ENCODE results near the gene FETUB.

FETUB gene

GRCh38 chr3:186636536-186636935, 3.7 kb upstream of the FETUB start:
- no peak for DNase-seq (ENCODE audit: low spot score)

- DNase-seq (ENCODE audit: low spot score): no peak
Observed at GRCh38 chr3:186637686-186638085, 2.5 kb upstream of the FETUB start.

GRCh38 chr3:186638259-186638658, 1.9 kb upstream of the FETUB start:
- no peak for DNase-seq (ENCODE audit: low spot score)

- DNase-seq (ENCODE audit: low spot score): no peak
Observed at GRCh38 chr3:186640473-186640818, 247 bp downstream of the FETUB start.

- DNase-seq (ENCODE audit: low spot score): no peak
Observed at GRCh38 chr3:186640929-186641328, 730 bp downstream of the FETUB start.

GRCh38 chr3:186642014-186642413, 1.8 kb downstream of the FETUB start:
- DNase-seq (ENCODE audit: low spot score): no peak

- DNase-seq (ENCODE audit: low spot score): no peak
Observed at GRCh38 chr3:186643493-186643892, 3.3 kb downstream of the FETUB start.

- DNase-seq (ENCODE audit: low spot score): no peak
Observed at GRCh38 chr3:186644683-186645082, 4.5 kb downstream of the FETUB start.

- no peak for DNase-seq (ENCODE audit: low spot score)
Observed at GRCh38 chr3:186646106-186646505, 5.9 kb downstream of the FETUB start.

GRCh38 chr3:186646841-186647240, 6.6 kb downstream of the FETUB start:
- DNase-seq (ENCODE audit: low spot score): no peak

- no peak for DNase-seq (ENCODE audit: low spot score)
Observed at GRCh38 chr3:186648851-186649250, 8.7 kb downstream of the FETUB start.

- DNase-seq (ENCODE audit: low spot score): no peak
Observed at GRCh38 chr3:186651678-186652215, 11.5 kb downstream of the FETUB start.

GRCh38 chr3:186653080-186653707, 13.0 kb downstream of the FETUB start:
- no peak for DNase-seq (ENCODE audit: low spot score)

- no peak for DNase-seq (ENCODE audit: low spot score)
Observed at GRCh38 chr3:186653984-186654383, 13.8 kb downstream of the FETUB start.

- DNase-seq (ENCODE audit: low spot score): no peak
Observed at GRCh38 chr3:186663361-186664118, 23.3 kb downstream of the FETUB start.

- no peak for DNase-seq (ENCODE audit: low spot score)
Observed at GRCh38 chr3:186664119-186664495, 23.9 kb downstream of the FETUB start.

- DNase-seq (ENCODE audit: low spot score): no peak
Observed at GRCh38 chr3:186664506-186664905, 24.3 kb downstream of the FETUB start.

- no peak for DNase-seq (ENCODE audit: low spot score)
Observed at GRCh38 chr3:186665625-186666188, 25.5 kb downstream of the FETUB start, which contains the start of gene HRG. TSS of gene HRG (plus strand) at chr3:186666014. CDS start at chr3:186666032, 18 bp downstream.

- DNase-seq (ENCODE audit: low spot score): no peak
Observed at GRCh38 chr3:186668426-186668825, 28.2 kb downstream of the FETUB start.

- no peak for DNase-seq (ENCODE audit: low spot score)
Observed at GRCh38 chr3:186669378-186670084, 29.3 kb downstream of the FETUB start.

- no peak for DNase-seq (ENCODE audit: low spot score)
Observed at GRCh38 chr3:186670155-186670554, 30.0 kb downstream of the FETUB start.

GRCh38 chr3:186671051-186671450, 30.9 kb downstream of the FETUB start:
- DNase-seq (ENCODE audit: low spot score): no peak

GRCh38 chr3:186678604-186679003, 38.4 kb downstream of the FETUB start:
- no peak for DNase-seq (ENCODE audit: low spot score)

Measured in cerebellar cortex (tissue), 1 donor.